Left cardiac atrium (tissue), 4 donors: ENCODE measurements around the gene KLHL25. TPM values are rescaled to one million over a fixed set of nuclear protein-coding genes. Genes with fewer than 3 reads are reported as not detected.
"Not testable (repeated sequence)": the region's sequence is repeated elsewhere in the genome, so short reads cannot be mapped to it uniquely, and the experiment has no call there.

ENCODE experiments used
- ATAC-seq, 2 donors: fragments of 200-7000 bp; cut with Tn5 transposase; one replicate each; pipeline ENCODE4 v1.9.1; 2020; ENCODE audit warnings: mild to moderate bottlenecking in 2 of 2, moderate library complexity in 2 of 2
- DNase-seq: peaks from one replicate; pipeline ENCODE4 v3.0.0-alpha.2; 2020
- intact Hi-C, 2 donors: fragments of 100-400 bp; cut with DNase I; formaldehyde crosslinking; loops; one replicate each; pipeline versions ENCODE4 v1.14.1 to v1.15.1; 2022 to 2023
- long read RNA-seq: library from polyadenylated mRNA; unstranded; transcript quantifications from one replicate; pipeline ENCODE4 v2.0.0, GENCODE V29; 2021
- total RNA-seq, 2 donors: library from RNA; stranded (reverse); fragmentation: NEBNext Ultra II Directional; extraction: Animal tissue kit (Norgen Biotek cat#: 25700); gene quantifications; one replicate each; pipeline ENCODE4 v1.2.1, GENCODE V29; 2021
- donor health status: DM: no; HTN: yes; CAD: no.
- donor health status: DM: no; HTN: yes; CAD: no; lungs with severe emphysema.
- donor health status: DM: yes; HTN: yes; CAD: no.
- donor health status: Dilated cardiomyopathy.

Gene KLHL25
- 1 to 10 TPM; 5.9 to 7.3 TPM for total RNA-seq
- long read RNA-seq, transcript KLHL25-201 (3 exons, 3,758 nt), result major isoform, 6 of 35 reads
- long read RNA-seq, partial matches to known transcripts, result 26 of 35 reads
- long read RNA-seq, other reads (novel, unspliced or antisense), result 3 of 35 reads

- ATAC-seq, result peak; percentile 98 to 99
Measured at GRCh38 chr15:85794598-85795336, at the start of gene KLHL25. TSS of gene KLHL25 (minus strand) at chr15:85794925. CDS start at chr15:85769810, 25,115 bp downstream.

GRCh38 chr15:85840802-85841152, 46.1 kb upstream of the KLHL25 start:
- intact Hi-C loops, result no loop called here
- no peak for DNase-seq
- ATAC-seq, result no peak

More at GRCh38 chr15:85794598-85795336, at the start of gene KLHL25:
- DNase-seq, result peak; percentile 96
- intact Hi-C loops, result no loop called here

- peak; percentile 93 to 96 for ATAC-seq
- intact Hi-C loops, result no loop called here
- peak; percentile 86 for DNase-seq
Measured at GRCh38 chr15:85840079-85840801, 45.5 kb upstream of the KLHL25 start.

- ATAC-seq, result no peak
- intact Hi-C loops, result loop anchor here (5.0 to 10.0 kb wide), 3 partner anchors 75 to 542 kb away; no protein-coding TSS in a partner anchor
Measured at GRCh38 chr15:85839643-85840042, 44.9 kb upstream of the KLHL25 start.

GRCh38 chr15:85838655-85839054, 43.9 kb upstream of the KLHL25 start:
- intact Hi-C loops, result loop anchor here (5.0 to 10.0 kb wide), 3 partner anchors 74 to 541 kb away; no protein-coding TSS in a partner anchor
- DNase-seq, result no peak
- ATAC-seq, result no peak

More at GRCh38 chr15:85839643-85840042, 44.9 kb upstream of the KLHL25 start:
- DNase-seq, result no peak

- no peak for ATAC-seq
- intact Hi-C loops, result loop anchor here (5.0 to 10.0 kb wide), 3 partner anchors 73 to 541 kb away; no protein-coding TSS in a partner anchor
- DNase-seq, result no peak
Measured at GRCh38 chr15:85837881-85838280, 43.2 kb upstream of the KLHL25 start.

GRCh38 chr15:85837011-85837433, 42.3 kb upstream of the KLHL25 start:
- ATAC-seq (no peak), DNase-seq (no peak)
- intact Hi-C loops, result loop anchor here (5.0 to 10.0 kb wide), 3 partner anchors 72 to 540 kb away; no protein-coding TSS in a partner anchor

- no peak for ATAC-seq
- no peak for DNase-seq
- intact Hi-C loops, result loop anchor here (5.0 to 10.0 kb wide), 3 partner anchors 70 to 537 kb away; no protein-coding TSS in a partner anchor
Measured at GRCh38 chr15:85834651-85835050, 39.9 kb upstream of the KLHL25 start.

GRCh38 chr15:85832394-85832793, 37.7 kb upstream of the KLHL25 start:
- intact Hi-C loops, result loop anchor here (10.0 kb wide), 2 partner anchors 68 to 518 kb away; no protein-coding TSS in a partner anchor
- ATAC-seq, result peak in 1 of 2 donors; percentile 14
- DNase-seq, result no peak

- DNase-seq (peak; percentile 76), ATAC-seq (peak; percentile 91 to 93)
- intact Hi-C loops, result loop anchor here (2.0 to 10.0 kb wide), 3 partner anchors 67 to 517 kb away; no protein-coding TSS in a partner anchor
Measured at GRCh38 chr15:85831415-85832113, 36.8 kb upstream of the KLHL25 start.

GRCh38 chr15:85829754-85830153, 35.0 kb upstream of the KLHL25 start:
- ATAC-seq, DNase-seq: not testable (repeated sequence)
- intact Hi-C loops, result loop anchor here (2.0 to 10.0 kb wide), 3 partner anchors 65 to 515 kb away; no protein-coding TSS in a partner anchor

- intact Hi-C loops, result no loop called here
- DNase-seq, result no peak
- ATAC-seq, result no peak
Measured at GRCh38 chr15:85828874-85829273, 34.1 kb upstream of the KLHL25 start.

GRCh38 chr15:85828126-85828525, 33.4 kb upstream of the KLHL25 start:
- no peak for DNase-seq
- ATAC-seq, result no peak
- intact Hi-C loops, result no loop called here

- intact Hi-C loops, result no loop called here
- ATAC-seq (no peak), DNase-seq (no peak)
Measured at GRCh38 chr15:85826756-85827515, 32.2 kb upstream of the KLHL25 start.

GRCh38 chr15:85825719-85826118, 31.0 kb upstream of the KLHL25 start:
- ATAC-seq (no peak), DNase-seq (no peak)
- intact Hi-C loops, result no loop called here

- ATAC-seq (no peak), DNase-seq (no peak)
- intact Hi-C loops, result no loop called here
Measured at GRCh38 chr15:85825118-85825517, 30.4 kb upstream of the KLHL25 start.

- DNase-seq, result no peak
- intact Hi-C loops, result no loop called here
- no peak for ATAC-seq
Measured at GRCh38 chr15:85821545-85821944, 26.8 kb upstream of the KLHL25 start.

GRCh38 chr15:85819938-85820337, 25.2 kb upstream of the KLHL25 start:
- intact Hi-C loops, result no loop called here
- ATAC-seq, result no peak
- no peak for DNase-seq
